Inferior parietal cortex (tissue), 1 donor: Measurements from ENCODE around the gene CALCOCO1.

Experiments used
- DNase-seq: peaks from one replicate; pipeline ENCODE4 v3.0.0-alpha.2; 2016; ENCODE audit errors: extremely low spot score

The CALCOCO1 gene

DNA sequence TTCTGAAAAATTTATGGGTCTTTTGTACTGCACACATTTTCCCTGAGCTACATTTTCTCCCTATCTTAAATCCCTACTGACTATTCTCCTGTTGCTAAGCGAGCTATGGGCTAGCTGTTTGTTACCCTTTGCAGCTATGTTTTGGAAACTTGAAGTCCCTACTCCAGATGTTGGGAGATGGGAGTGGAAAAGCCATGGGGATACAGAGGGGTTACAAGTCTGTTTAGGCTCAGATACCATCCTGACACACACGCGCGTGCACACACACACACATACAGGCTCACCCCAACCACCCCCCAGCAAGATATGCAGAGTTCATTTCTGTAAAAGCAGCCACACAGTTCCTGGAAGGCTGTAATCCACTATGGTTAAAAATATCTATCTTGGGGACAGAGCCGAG, 67.2 kb downstream of the CALCOCO1 start:
- DNase-seq: no peak

DNA sequence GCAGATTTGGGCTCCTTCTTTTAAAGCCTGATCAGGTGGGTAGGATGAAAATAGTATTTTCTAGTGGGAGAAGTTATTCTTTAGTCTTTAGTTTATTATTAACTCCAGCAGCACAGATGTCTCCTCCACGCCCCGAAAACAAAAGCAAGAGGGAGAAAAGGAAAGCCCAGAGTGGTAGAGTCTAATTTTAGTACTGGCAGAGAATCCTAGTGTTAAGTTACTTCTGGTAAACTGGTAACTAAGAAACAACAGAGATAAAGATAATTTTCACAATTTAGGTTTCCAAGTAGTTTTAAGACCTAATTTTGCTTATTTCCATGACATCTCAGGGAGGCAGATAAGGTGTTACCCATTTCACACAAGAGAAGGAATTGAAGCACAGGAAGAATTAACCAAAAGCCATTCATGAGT, 67.7 kb downstream of the CALCOCO1 start:
- no peak for DNase-seq

DNA sequence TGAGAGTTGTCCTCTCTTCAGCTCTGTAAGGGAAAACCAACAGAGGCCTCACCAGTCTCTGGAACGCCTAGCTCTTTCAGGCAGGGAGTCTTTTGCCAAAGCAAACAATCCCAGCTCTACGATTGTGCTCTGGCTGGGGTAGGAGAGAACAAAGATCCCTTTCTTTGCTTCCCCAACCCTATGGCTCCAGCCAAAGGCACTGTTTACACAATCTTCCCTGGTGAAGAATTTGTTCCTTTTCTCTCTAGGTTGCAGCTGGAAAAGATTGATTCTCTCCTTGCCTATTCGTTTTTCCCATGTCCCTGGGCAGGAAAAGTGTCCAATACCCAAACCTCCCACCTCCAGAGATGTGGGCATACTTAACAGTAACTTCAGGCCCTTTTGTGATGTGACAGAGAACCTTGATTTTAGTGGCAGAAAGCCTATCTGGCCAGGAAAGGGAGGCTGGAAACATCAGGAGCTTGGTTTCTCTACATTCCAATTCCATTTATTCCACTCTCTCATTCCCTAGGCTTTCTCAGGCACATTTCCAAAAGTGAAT, 68.2 kb downstream of the CALCOCO1 start:
- peak; percentile 92 for DNase-seq
